Posterior cingulate gyrus (tissue), 11 donors: ENCODE measurements around the gene PET100.
"Not testable (repeated sequence)": the region's sequence is repeated elsewhere in the genome, so short reads cannot be mapped to it uniquely, and the experiment has no call there.

Source experiments
- DNase-seq, 10 donors: peaks; one replicate each; pipeline versions ENCODE4 v3.0.0 to v3.0.0-alpha.2; 2020 to 2021; ENCODE audit warnings: mixed read lengths in 3 of 10
- intact Hi-C: fragments of 100-400 bp; cut with DNase I; formaldehyde crosslinking; loops from one replicate; pipeline ENCODE4 v1.15.1; 2023

Gene PET100

DNA sequence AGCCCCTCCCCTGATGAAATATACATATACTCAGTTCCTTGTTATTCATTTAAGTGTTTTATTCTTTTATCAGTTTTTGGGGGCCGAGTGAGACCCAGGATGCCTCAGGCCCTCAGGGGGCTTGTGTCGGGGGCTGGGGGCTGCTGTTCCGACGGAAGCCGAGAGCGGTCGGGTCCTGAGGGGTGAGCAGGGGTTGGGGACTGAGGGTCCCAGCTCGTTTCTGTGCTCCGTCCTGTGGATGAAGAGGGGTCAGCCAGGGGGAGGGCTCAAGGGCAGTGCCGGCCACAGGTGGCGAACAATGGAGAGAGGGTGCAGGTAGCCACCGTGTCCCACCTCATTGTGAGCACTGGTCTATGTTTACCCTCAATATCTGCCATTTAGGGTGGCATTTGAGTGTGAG is 2.0 kb downstream of the PET100 start:
- no peak for DNase-seq
- intact Hi-C loops = no loop called here

DNA sequence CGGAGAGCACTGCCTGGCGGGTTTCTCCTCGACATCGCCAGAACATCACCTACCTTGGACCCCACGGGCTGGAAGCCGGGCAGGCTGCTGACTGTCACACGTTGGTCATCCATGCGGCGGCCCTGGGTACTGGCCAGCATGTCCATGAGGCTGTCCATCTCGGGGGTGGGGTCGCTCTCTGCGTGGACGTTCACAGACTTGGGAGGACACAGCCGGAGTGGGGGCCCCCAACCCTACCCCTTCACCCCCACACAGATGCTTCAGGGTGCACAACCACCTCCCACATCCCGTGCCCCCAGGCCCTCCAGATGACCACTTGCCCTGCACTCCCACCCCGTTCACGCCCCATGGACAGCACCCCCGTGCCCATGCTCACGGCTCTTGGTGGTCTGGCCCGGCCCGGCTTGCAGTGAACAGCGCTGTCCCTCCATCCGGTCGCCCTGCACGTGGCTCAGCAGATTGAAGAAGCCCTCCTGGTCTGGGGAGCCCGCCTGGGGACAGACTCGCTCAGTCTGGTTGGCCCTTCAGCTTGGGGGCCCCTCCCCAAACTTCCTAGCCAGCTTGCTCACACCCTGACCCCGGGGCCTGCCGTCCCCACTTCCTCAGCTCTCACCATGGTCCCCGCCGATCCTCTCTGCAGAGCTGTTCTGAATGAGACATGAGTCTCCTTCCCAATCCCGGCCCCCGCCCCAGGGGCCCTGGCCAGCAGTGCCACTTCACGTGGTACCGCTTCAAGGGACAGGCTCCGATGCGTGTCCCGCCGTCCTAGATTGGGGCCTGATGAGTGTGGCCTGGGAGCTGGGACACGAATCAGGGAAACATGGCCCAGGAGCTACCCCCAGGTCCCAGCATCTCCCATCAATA is 3.0 kb downstream of the PET100 start:
- no peak for DNase-seq
- intact Hi-C loops = no loop called here

DNA sequence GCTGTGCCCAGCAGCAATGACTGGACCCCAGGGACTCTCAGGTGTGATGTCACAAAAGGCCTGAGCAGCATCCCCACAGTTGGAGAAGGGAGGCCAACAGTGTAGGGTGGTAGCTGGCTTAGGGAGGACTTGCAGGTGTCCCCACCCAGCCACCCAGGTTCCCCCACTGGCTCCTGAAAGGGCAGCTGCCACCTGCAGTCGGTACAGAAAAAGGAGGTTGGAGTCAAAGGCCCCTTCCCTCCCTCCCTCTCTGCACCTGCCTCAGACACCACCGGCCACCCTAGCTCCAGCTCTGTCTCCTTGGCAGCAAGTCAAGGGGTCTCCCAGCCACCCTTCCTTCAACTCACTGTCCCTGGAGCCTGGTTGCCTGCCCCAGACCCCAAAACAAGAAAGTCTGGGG is 4.1 kb downstream of the PET100 start, which contains the start of gene PCP2:
Gene PCP2 (minus strand): TSS at position 22 of the 400 bp plus-strand sequence. CDS start 262 bp downstream, outside the sequence.
- DNase-seq = no peak
- intact Hi-C loops = no loop called here

DNA sequence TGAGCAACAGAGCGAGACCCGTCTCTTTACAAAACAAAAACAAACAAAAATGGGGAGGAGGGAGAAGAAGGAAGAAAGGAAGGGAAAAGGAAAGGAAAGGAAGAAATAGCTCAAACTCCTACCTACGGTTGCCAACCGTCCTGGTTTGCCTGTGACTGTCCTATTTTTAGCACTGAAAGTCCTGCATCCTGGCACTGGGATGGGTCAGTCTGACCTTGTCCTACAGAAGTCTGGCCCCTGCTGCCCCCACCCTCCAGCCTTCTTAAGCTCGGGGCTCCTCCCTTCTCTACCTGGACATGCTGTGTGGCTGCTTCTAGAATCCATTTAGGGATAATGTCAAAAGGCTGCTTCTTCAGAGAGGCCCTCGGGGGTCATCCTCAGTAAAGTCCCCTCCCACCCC is 6.1 kb downstream of the PET100 start:
- intact Hi-C loops = no loop called here
- DNase-seq = no peak

DNA sequence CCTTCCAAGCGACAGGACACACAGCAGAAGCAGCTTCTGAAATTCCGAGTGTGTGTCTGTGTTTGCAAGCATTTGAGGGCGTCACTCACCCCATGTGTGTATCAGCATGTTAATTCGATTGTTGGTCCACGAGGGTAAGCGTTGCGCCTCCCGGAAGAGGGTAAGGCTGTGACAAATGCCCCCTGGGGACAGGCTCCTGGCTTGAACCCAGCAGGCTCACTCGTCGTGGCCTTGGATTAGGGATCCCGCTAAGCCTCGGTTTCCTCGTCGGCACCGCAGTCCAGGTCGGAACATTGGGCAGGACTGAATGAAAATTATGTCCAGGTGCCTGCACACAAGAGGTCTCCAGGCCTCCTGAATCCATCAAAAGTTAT is 6.7 kb downstream of the PET100 start:
- intact Hi-C loops = no loop called here
- DNase-seq = no peak

DNA sequence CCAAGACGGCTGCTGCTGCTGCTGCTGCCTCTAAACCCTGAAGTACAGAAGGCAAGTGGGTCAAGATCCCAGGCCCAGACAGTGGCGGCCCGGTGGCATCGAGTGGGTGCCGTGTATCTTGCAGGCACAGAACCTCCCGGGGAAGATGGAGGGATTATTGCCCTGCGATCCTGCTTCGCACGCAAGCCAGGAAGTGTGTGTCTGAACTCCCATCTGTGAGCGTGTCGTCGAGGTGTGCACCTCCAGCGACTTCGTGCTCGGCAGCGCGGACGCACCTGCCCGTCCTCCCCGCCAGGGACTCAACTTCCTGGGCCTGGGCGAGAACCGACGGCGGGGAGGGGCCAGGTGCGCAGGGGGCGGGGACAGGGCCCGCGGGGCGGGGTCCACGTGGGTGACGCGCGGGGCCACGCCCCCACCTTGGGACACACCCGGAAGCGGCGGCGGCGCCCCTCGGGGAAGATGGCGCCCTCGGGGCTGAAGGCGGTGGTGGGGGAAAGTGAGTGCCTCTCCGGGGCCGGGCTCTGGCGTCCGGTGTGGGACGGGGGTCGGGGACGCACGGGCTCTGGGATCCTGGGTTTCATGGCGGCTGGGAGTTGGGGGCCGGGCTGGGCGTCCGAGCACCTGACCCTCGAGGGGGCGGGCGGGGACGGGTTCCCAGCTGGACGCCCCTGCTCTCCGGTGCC is 7.2 kb downstream of the PET100 start, which contains the start of gene STXBP2:
Gene STXBP2 (plus strand): TSS at position 420 of the 683 bp plus-strand sequence. CDS start 40 bp downstream, at position 460.
- DNase-seq = no peak
- intact Hi-C loops = no loop called here

DNA sequence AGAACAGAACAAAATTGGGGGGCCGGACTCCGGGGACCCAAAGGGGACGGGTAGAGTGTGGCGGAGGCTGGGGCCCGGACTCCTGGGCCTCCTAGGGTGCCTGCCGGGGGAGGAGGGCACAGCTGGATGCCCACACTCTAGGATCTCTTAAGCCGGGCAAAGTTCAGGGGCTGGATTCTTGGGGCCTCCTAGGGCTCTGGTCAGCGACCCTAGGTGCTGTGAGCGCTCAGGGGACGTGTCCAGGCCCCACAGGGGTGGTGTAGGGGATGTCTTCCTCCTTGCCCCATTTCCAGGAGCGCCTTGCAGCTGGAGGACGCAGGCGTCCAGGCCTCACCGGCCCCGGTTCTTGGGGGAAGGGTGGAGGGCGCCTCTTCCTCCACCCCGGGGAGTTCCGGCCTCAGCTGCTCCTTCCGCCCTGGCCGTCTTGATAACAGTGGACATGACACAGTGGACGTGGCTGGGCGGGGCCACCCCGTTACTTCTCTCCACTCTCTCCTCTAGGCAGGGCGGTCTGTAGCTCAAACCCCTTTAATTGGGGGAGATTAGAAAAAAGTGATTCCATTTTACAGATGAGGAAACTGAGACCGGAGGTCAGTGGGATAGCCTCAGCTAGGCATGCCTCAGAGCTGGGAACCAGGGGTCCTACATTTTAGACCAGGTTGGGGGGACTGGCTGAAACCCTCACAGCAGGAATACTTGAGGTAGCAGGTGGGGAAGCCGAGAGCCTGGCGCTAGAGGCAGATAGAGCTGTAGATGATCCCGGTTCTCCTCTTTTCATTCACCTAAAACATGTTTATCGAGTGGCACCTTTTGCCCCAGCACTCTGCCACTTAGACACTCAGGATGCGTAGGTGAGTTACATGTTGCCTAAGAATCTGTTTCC is 8.0 kb downstream of the PET100 start:
- intact Hi-C loops = no loop called here

DNA sequence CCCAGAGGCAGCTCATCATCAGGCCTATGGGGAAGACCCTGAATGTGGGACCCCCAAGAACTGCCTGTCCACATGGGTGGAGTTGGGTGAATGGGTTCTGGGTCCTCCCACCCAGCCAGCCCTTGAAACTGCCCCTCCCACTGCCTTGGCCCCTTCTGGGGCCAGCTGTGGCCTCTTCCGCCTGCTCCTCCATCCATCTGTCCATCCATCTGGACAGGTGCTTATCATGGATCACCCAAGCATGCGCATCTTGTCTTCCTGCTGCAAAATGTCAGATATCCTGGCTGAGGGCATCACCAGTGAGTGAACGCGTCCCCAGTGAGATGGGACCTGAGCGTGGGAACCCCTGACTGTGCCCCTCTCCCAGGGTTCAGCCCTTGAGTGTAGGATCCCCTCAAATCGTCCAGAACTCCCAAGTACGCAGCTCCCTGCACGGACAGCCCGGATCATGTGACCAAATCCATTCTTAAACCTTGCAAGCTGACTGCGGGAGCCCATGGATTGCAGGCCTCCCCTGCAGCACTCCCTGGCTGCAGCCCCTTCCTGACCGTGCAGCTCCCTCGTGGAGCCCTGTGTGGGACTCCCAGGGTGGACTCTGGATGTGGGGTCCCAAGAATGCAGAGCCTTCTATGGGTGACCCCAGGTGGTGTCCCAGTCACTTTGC is 9.3 kb downstream of the PET100 start:
- no peak for DNase-seq
- intact Hi-C loops = no loop called here

More for the DNA sequence above, 8.0 kb downstream of the PET100 start:
- no peak for DNase-seq

DNA sequence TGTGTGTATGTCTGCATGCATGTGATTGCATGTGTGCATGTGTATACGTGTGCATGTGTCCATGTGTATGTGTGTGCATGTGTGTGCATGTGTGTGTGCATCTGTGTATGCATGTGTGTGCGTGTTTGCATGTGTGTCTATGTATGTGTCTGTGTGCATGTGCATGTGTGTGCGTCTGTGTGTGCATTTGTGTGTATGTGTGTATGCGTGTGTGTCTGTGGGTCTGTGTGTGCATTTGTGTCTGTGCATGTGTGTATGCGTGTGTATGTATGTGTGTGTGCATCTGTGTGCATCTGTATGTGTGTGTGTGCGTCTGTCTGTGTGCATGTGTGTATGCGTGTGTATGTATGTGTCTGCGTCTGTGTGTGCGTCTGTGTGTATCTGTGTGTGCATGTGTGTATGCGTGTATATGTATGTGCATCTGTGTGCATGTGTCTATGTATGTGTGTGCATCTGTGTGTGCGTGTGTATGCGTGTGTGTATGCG is 10.3 kb downstream of the PET100 start:
- intact Hi-C loops = no loop called here
- no peak for DNase-seq

DNA sequence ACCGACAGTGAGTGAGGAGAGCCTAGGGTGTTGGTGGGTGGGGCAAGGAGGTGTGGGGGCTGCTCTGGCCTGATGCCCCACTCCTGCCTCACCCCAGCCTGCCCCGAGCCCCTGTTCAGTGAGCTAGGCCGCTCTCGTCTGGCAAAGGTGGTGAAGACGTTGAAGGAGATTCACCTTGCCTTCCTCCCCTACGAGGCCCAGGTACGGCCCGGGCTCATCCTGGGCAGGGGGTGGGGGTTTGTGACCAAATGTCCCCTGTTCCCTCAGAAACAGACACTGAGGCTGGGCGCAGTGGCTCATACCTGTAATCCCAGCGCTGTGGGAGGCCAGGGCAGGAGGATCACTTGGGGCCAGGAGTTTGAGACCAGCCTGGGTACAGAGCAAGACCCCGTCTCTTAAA is 11.2 kb downstream of the PET100 start:
- intact Hi-C loops = no loop called here
- no peak for DNase-seq

DNA sequence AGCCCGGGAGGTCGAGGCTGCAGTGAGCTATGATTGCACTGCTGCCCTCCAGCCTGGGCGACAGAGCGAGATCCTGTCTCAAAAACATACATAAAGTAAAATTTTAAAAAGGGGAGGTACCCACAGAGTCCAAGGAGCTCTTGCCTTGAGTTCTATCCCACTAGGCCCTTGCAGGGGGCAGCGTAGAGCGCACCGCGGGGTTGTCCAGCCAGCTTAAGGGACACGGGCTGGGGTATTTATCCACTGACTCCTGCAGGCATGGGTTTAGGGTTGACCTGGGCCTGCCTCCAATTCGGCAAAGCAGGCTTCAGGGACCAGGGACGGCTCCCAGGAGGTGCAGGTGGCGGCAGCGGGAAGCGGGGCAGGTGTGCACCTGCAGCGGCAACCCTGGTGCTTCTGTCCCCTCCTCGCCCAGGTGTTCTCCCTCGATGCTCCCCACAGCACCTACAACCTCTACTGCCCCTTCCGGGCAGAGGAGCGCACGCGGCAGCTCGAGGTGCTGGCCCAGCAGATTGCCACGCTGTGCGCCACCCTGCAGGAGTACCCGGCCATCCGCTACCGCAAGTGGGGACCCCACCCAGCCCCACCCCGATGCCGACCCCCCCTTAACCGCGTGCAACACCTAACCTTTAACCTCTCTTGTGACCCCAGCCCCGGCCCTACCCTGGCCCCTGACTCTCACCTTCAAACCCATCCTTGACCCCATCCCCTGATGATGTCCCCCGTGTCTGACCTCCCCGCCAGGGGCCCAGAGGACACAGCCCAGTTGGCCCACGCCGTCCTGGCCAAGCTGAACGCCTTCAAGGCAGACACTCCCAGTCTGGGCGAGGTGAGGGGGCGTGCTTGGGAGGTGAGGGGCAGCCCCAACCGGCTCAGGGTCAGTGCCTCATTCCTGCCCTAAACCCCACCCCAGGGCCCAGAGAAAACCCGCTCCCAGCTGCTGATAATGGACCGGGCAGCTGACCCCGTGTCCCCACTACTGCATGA is 12.0 kb downstream of the PET100 start:
- intact Hi-C loops = no loop called here
- no peak for DNase-seq

DNA sequence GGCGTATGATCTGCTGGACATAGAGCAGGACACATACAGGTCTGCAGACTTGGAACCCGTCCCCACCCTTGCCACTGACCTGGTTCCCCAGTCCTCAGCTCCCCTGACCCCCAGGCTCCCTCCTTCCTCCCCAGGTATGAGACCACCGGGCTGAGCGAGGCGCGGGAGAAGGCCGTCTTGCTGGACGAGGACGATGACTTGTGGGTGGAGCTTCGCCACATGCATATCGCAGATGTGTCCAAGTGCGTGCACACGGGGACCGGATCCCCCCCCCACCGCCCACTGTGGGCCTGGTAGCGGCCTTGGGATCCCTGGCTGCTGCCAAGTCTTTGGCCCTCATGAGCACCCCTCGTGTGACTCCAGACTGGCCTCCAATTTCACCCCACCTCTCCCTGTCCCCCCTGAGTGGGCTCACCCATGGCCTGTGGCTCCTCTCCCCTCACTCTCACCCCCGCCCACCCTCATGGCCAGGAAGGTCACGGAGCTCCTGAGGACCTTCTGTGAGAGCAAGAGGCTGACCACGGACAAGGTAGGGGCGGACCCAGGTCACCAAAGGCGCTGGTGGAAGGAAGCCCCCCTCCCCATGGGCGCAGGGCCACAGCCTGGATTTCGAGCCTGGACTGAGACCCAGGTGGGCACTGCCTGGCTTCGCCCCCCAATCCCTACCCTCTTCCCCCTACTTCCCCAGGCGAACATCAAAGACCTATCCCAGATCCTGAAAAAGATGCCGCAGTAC is 12.9 kb downstream of the PET100 start:
- intact Hi-C loops = no loop called here

DNA sequence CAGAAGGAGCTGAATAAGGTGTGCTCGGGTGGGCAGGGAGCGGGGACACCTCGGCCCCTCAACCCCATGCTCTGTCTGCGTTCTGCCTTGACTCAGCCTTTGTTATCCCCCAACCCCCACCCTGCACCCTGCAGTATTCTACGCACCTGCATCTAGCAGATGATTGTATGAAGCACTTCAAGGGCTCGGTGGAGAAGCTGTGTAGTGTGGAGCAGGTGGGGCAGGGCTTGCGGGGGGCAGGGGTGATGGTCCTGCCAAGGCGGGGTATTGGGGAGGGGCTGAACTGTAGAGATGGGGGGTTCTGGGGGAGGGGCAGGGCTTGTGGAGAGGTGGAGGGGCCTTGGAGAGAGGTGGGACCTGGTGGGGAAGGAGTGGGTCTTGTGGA is 13.4 kb downstream of the PET100 start:
- intact Hi-C loops = no loop called here

More for the DNA sequence above, 12.9 kb downstream of the PET100 start:
- DNase-seq = no peak

DNA sequence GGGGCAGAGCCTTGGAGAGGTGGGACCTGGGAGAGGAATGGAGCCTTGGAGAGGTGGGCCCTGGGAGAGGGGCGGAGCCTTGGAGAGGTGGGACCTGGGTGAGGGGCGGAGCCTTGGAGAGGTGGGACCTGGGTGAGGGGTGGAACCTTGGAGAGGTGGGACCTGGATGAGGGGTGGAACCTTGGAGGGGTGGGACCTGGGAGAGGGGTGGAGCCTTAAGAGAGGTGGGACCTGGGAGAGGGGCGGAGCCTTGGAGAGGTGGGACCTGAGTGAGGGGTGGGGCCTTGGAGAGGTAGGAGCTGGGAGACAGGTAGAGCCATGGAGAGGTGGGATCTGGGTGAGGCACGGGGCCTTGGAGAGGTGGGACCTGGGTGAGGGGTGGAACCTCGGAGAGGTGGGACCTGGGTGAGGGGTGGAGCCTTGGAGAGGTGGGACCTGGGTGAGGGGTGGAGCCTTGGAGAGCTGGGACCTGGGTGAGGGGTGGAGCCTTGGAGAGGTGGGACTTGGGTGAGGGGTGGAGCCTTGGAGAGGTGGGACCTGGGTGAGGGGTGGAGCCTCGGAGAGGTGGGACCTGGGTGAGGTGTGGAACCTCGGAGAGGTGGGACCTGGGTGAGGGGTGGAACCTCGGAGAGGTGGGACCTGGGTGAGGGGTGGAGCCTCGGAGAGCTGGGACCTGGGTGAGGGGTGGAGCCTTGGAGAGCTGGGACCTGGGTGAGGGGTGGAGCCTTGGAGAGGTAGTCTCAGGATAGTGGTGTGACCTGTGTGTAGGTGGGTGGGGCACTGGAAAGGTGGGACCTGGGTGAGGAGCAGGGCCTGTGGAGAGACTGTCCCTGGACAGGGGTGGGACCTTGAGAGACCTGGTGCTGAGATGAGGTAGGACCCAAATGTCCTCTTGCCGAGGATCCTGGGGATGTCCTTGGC is 14.3 kb downstream of the PET100 start:
- DNase-seq, intact Hi-C loops: not testable (repeated sequence)

More for the DNA sequence above, 13.4 kb downstream of the PET100 start:
- no peak for DNase-seq

DNA sequence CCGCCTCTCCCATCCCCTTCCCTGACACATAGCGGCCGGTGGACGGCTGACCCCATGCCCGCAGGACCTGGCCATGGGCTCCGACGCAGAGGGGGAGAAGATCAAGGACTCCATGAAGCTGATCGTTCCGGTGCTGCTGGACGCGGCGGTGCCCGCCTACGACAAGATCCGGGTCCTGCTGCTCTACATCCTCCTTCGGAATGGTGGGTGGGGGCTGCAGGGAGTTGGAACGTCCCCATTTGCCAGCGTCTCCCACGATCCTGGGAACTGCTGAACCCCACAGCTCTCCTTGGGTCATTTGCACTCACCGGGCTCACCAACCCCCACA is 14.9 kb downstream of the PET100 start:
- no peak for DNase-seq
- intact Hi-C loops = no loop called here

DNA sequence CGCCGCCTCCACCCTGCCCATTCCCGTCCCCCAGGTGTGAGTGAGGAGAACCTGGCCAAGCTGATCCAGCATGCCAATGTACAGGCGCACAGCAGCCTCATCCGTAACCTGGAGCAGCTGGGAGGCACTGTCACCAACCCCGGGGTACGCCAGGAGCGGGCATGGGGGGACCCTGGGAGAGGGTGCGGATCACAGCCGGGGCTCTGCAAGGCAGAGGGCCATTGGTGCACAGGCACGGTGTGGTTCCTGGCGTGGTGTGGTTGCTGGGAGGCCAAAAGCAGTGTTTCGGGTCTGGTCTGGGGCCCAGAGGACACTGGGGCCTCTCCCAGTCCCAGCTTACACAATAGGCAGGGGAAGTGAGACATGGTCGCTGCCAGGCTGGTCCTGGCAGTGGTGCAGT is 15.6 kb downstream of the PET100 start:
- DNase-seq = no peak
- intact Hi-C loops = no loop called here
